H1 (cell line): ENCODE results near the gene PTK6. TPM values are rescaled to one million over a fixed set of nuclear protein-coding genes. Genes with fewer than 3 reads are reported as not detected.

ENCODE experiments used
- CTCF ChIA-PET: fragments of 300-600 bp; sonication (Branson Sonifier 250); formaldehyde crosslinking; loops from one replicate; lab custom pipeline; 2021; ENCODE audit not compliant: partially characterized antibody; lab: Charles Lee
- POLR2A ChIA-PET: fragments of 300-600 bp; sonication (Branson Sonifier 250); formaldehyde crosslinking; loops from one replicate; lab custom pipeline; 2021; ENCODE audit warnings: inconsistent platforms; ENCODE audit not compliant: partially characterized antibody; lab: Charles Lee
- DNase-seq, 2 experiments: peaks; one replicate each; pipeline versions ENCODE4 v3.0.0 to v3.0.0-alpha.2; 2010 to 2022; ENCODE audit warnings: low spot score in 2 of 2, low read depth in 1 of 2, mixed read lengths in 1 of 2
- FAIRE-seq: peaks from 2 replicates; lab custom pipeline; 2011; peaks lifted over from hg19 to GRCh38; lab: Jason Lieb, UNC
- H2AFZ ChIP-seq: 2 replicates; pipeline ENCODE4 v1.8.1; 2012; ENCODE audit warnings: low read length, inconsistent platforms
- H2AK5ac ChIP-seq: 2 replicates; pipeline ENCODE4 v1.6.1; 2013; ENCODE audit warnings: low read depth, low read length
- H2BK120ac ChIP-seq: replicated peaks from 2 replicates; pipeline ENCODE3; 2013; ENCODE audit warnings: low read depth, low read length, inconsistent platforms
- H2BK12ac ChIP-seq: 2 replicates; pipeline ENCODE4 v1.6.1; 2013; ENCODE audit warnings: low read depth, low read length
- H2BK15ac ChIP-seq: 2 replicates; pipeline ENCODE4 v1.6.1; 2013; ENCODE audit warnings: low read length
- H2BK20ac ChIP-seq: 2 replicates; pipeline ENCODE4 v1.6.1; 2013; ENCODE audit warnings: low read length
- H2BK5ac ChIP-seq: 2 replicates; pipeline ENCODE4 v1.6.1; 2013; ENCODE audit warnings: low read depth, low read length
- H3K14ac ChIP-seq: 2 replicates; pipeline ENCODE4 v1.6.1; 2013; ENCODE audit warnings: inconsistent platforms; ENCODE audit not compliant: insufficient read length
- H3K18ac ChIP-seq: 2 replicates; pipeline ENCODE4 v1.6.1; 2013; ENCODE audit warnings: low read length; ENCODE audit errors: extremely low read depth
- H3K23ac ChIP-seq: 2 replicates; pipeline ENCODE4 v1.6.1; 2013; ENCODE audit warnings: inconsistent platforms; ENCODE audit not compliant: insufficient read length
- H3K23me2 ChIP-seq: 2 replicates; pipeline ENCODE4 v1.6.1; 2013; ENCODE audit warnings: low read depth, low read length
- H3K27ac ChIP-seq: 2 replicates; pipeline ENCODE4 v1.6.1; 2011; ENCODE audit warnings: low read depth, low read length, inconsistent platforms
- H3K27me3 ChIP-seq, 4 experiments: replicated peaks in 1 of 4; 1 replicate in 1 of 4; 2 replicates in 3 of 4; pipeline versions ENCODE4 v1.6.1 to v1.8.1; 2011 to 2013; ENCODE audit warnings: low read length in 3 of 4, mild to moderate bottlenecking in 3 of 4, inconsistent platforms in 2 of 4, mixed read lengths in 2 of 4, moderate library complexity in 1 of 4; ENCODE audit not compliant: control insufficient read depth in 3 of 4, insufficient read depth in 3 of 4; ENCODE audit errors: extremely low read depth in 1 of 4
- H3K36me3 ChIP-seq, 4 experiments: 2 replicates each; pipeline versions ENCODE4 v1.6.1 to v1.8.1; 2011 to 2013; ENCODE audit warnings: mild to moderate bottlenecking in 4 of 4, low read length in 3 of 4, moderate library complexity in 2 of 4, control low read depth in 1 of 4, inconsistent platforms in 1 of 4; ENCODE audit not compliant: insufficient read depth in 4 of 4, control insufficient read depth in 2 of 4
- H3K4ac ChIP-seq: replicated peaks from 2 replicates; pipeline ENCODE3; 2013; ENCODE audit warnings: low read length, low read depth, mixed read lengths, inconsistent platforms; ENCODE audit not compliant: insufficient read length
- H3K4me1 ChIP-seq, 4 experiments: replicated peaks in 1 of 4; 1 replicate in 1 of 4; 2 replicates in 3 of 4; pipeline versions ENCODE4 v1.6.1 to v1.8.1; 2011 to 2013; ENCODE audit warnings: low read length in 3 of 4, inconsistent platforms in 2 of 4, mixed read lengths in 1 of 4; ENCODE audit not compliant: insufficient read depth in 4 of 4, control insufficient read depth in 3 of 4
- H3K4me2 ChIP-seq, 2 experiments: 2 replicates each; pipeline versions ENCODE4 v1.6.1 to v1.8.1; 2011 to 2013; ENCODE audit warnings: low read depth in 2 of 2, low read length in 2 of 2, control low read depth in 1 of 2, inconsistent platforms in 1 of 2, mild to moderate bottlenecking in 1 of 2; ENCODE audit not compliant: insufficient read depth in 1 of 2
- H3K4me3 ChIP-seq, 4 experiments: fragments of 200-600, 300-600 bp in 1 of 4; sonication (generic), shearing (Covaris generic), sonication (Bioruptor Twin) in 1 of 4; 2 replicates each; pipeline versions ENCODE4 v1.5.1 to v1.8.1; 2011 to 2016; ENCODE audit warnings: low read length in 4 of 4, low read depth in 3 of 4, control low read depth in 2 of 4, inconsistent platforms in 2 of 4, mild to moderate bottlenecking in 2 of 4, mixed read lengths in 1 of 4, moderate library complexity in 1 of 4; ENCODE audit not compliant: insufficient read depth in 2 of 4; ENCODE audit errors: extremely low read depth in 1 of 4
- H3K56ac ChIP-seq: replicated peaks from 2 replicates; pipeline ENCODE3; 2013; ENCODE audit warnings: low read depth, mild to moderate bottlenecking, mixed read lengths, low read length, inconsistent platforms; ENCODE audit not compliant: insufficient read length
- H3K79me1 ChIP-seq: 2 replicates; pipeline ENCODE4 v1.6.1; 2013; ENCODE audit warnings: low read depth, low read length, control low read depth
- H3K79me2 ChIP-seq, 2 experiments: 2 replicates each; pipeline versions ENCODE4 v1.6.1 to v1.8.1; 2012 to 2013; ENCODE audit warnings: low read length in 2 of 2, mild to moderate bottlenecking in 2 of 2, inconsistent platforms in 1 of 2; ENCODE audit not compliant: insufficient read depth in 2 of 2, control insufficient read depth in 1 of 2
- H3K9ac ChIP-seq, 4 experiments: replicated peaks in 1 of 4; 1 replicate in 1 of 4; 2 replicates in 3 of 4; pipeline versions ENCODE4 v1.6.1 to v1.8.1; 2011 to 2013; ENCODE audit warnings: low read depth in 3 of 4, low read length in 3 of 4, control low read depth in 2 of 4, mild to moderate bottlenecking in 2 of 4, moderate library complexity in 2 of 4, inconsistent platforms in 1 of 4; ENCODE audit errors: extremely low read depth in 1 of 4
- H3K9me3 ChIP-seq, 2 experiments: 2 replicates each; pipeline versions ENCODE4 v1.6.1 to v1.8.1; 2012 to 2013; ENCODE audit warnings: mild to moderate bottlenecking in 2 of 2, moderate library complexity in 2 of 2, control low read depth in 1 of 2, inconsistent platforms in 1 of 2, low read depth in 1 of 2, low read length in 1 of 2, mixed read lengths in 1 of 2; ENCODE audit not compliant: insufficient read depth in 2 of 2
- H4K20me1 ChIP-seq, 2 experiments: replicated peaks in 1 of 2; 2 replicates each; pipeline versions ENCODE3 to v1.8.1; 2011 to 2013; ENCODE audit warnings: inconsistent platforms in 2 of 2, low read length in 2 of 2, mild to moderate bottlenecking in 1 of 2; ENCODE audit not compliant: insufficient read depth in 2 of 2, control insufficient read depth in 1 of 2
- H4K5ac ChIP-seq: 2 replicates; pipeline ENCODE4 v1.6.1; 2013; ENCODE audit warnings: low read length, low read depth, mixed read lengths, inconsistent platforms; ENCODE audit not compliant: insufficient read length
- H4K8ac ChIP-seq: 2 replicates; pipeline ENCODE4 v1.8.0; 2013; ENCODE audit warnings: mild to moderate bottlenecking, moderate library complexity, low read length, inconsistent platforms; ENCODE audit not compliant: insufficient read depth; ENCODE audit errors: extremely low read depth
- H4K91ac ChIP-seq: replicated peaks from 2 replicates; pipeline ENCODE3; 2013; ENCODE audit warnings: low read length, mixed read lengths, inconsistent platforms; ENCODE audit not compliant: insufficient read length
- CHD1 ChIP-seq: IDR thresholded peaks from 2 replicates; pipeline ENCODE4 v1.6.1; 2012; ENCODE audit warnings: low read depth, low read length, improper control_type of control experiment
- EGR1 ChIP-seq: IDR thresholded peaks from 2 replicates; pipeline ENCODE4 v1.6.1; 2011; ENCODE audit warnings: low read depth, low read length, borderline replicate concordance
- JUND ChIP-seq: IDR thresholded peaks from 2 replicates; pipeline ENCODE4 v1.6.1; 2011; ENCODE audit warnings: mild to moderate bottlenecking, improper control_type of control experiment, low read length
- NRF1 ChIP-seq: IDR thresholded peaks from 2 replicates; pipeline ENCODE4 v1.6.1; 2011; ENCODE audit warnings: mild to moderate bottlenecking, low read depth, low read length, improper control_type of control experiment
- POLR2AphosphoS5 ChIP-seq: IDR thresholded peaks from 2 replicates; pipeline ENCODE4 v1.6.1; 2011; ENCODE audit warnings: low read depth, low read length
- TCF12 ChIP-seq: IDR thresholded peaks from 2 replicates; pipeline ENCODE4 v1.6.1; 2011; ENCODE audit warnings: low read depth, mild to moderate bottlenecking, low read length
- TEAD4 ChIP-seq: IDR thresholded peaks from 2 replicates; pipeline ENCODE4 v1.6.1; 2012; ENCODE audit warnings: low read depth, low read length, inconsistent platforms, mixed read lengths
- WGBS, 2 experiments: shearing (Covaris generic) in 1 of 2; methylation state at CpG; one replicate each; pipeline versions ENCODE4 v1.1.6 to v1.1.7; 2013 to 2015; ENCODE audit warnings: low lambda C conversion rate in 2 of 2, mixed read lengths in 2 of 2, inconsistent platforms in 1 of 2, low coverage in 1 of 2, missing lambda C conversion rate in 1 of 2; ENCODE audit not compliant: insufficient replicate concordance in 2 of 2, insufficient coverage in 1 of 2, insufficient read length in 1 of 2; ENCODE audit errors: extremely low coverage in 1 of 2, missing lambda C conversion rate in 1 of 2; 5-methylcytosine and 5-hydroxymethylcytosine counted together
- polyA plus RNA-seq, 7 experiments: library from polyadenylated mRNA; depleted of rRNA in 3 of 7; stranded (reverse) in 5 of 7; unstranded in 2 of 7; fragments of >200 nt in 5 of 7; fragments of 200-250 nt in 2 of 7; gene quantifications; 1 replicate in 5 of 7; 2 replicates in 1 of 7; 4 replicates in 1 of 7; pipeline versions ENCODE4 v1.2.1 to v1.2.3, GENCODE V29; 2011 to 2013; ENCODE audit warnings: missing spikeins in 2 of 7, mixed read lengths in 2 of 7
- total RNA-seq: library from RNA; stranded (reverse); fragmentation: NEBNext Ultra II Directional; extraction: Animal tissue kit (Norgen Biotek cat#: 25700); gene quantifications from 2 replicates; pipeline ENCODE4 v1.2.1, GENCODE V29; 2021
- TF ChIP-seq, protein P1 (sequence below): IDR thresholded peaks from 2 replicates; pipeline ENCODE4 v1.6.1; 2011; ENCODE audit warnings: low read depth, mild to moderate bottlenecking, low read length; ENCODE audit not compliant: insufficient read depth
- TF ChIP-seq, protein P2 (sequence below), 3 experiments: IDR thresholded peaks; 1 replicate in 2 of 3; 2 replicates in 1 of 3; pipeline versions ENCODE4 v1.5.1 to v1.6.1; 2011; ENCODE audit warnings: low read length in 3 of 3, mild to moderate bottlenecking in 3 of 3, inconsistent platforms in 2 of 3, low read depth in 1 of 3, moderate library complexity in 1 of 3; ENCODE audit not compliant: insufficient read depth in 1 of 3; ENCODE audit errors: control extremely low read depth in 1 of 3

Gene PTK6
- total and polyA plus RNA-seq, 2 of the 8 experiments (the other 6 are each of a cell fraction or from before 2014, with no cell fraction given): 0.12 to 0.19 TPM

DNA sequence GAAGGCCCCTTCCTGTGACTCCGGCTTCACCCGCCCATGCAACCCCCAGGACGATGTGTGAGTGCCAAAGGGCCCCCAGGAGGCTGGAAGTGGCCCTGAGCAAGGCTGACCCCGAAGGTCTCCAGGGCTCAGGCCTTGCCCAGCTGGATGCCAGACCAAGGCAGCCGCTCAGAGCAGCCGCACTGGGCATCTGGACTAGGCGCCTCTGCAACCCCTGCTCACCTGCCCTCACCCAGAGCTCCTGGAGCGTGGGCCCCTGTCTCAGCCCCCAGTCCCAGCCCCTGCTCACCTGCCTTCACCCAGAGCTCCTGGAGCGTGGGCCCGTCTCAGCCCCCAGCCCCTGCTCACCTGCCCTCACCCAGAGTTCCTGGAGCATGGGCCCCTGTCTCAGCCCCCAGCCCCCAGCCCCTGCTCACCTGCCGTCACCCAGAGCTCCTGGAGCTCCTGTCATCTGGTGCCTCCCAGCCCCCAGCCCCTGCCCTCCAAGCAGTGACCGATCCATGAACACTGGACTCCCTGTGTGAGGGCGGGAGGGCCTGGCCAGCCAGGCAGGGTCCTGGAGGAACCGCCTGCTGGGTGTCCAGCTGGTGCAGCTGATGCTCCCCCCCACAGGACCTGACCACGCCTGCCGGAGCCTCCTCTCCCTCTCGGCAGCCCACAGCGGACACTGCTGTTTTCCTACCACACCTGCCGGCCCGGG, 9.2 kb upstream of the PTK6 start:
- Histone ChIP-seq H2BK15ac (no peak overlapping the region; the same call in 1 of the 2 replicates), H4K91ac (peak overlapping the region; percentile 40), H3K14ac (no peak overlapping the region), H3K18ac (no peak overlapping the region; the same call in 1 of the 2 replicates), H2AFZ (no peak overlapping the region), H3K9me3 (no peaks in the 10 kb centered on the region), H3K36me3 (no peaks in the 10 kb centered on the region), H4K8ac (no peak overlapping the region; the same call in 1 of the 2 replicates), H3K56ac (no peak overlapping the region), H3K4ac (no peak overlapping the region), H3K9ac (no peak overlapping the region), H3K23ac (no peak overlapping the region), H3K79me2 (no peaks in the 10 kb centered on the region), H4K5ac (no peak overlapping the region), H4K20me1 (no peaks in the 10 kb centered on the region), H3K79me1 (no peaks in the 10 kb centered on the region), H3K27ac (no peak overlapping the region), H3K4me2 (no peak overlapping the region), H2BK5ac (no peak overlapping the region), H2BK12ac (peak overlapping the region; percentile 80; the same call in 1 of the 2 replicates), H3K4me1 (peaks cover 0 to 20% (median 7%) of the 10 kb centered on the region in 4 experiments; a peak in 6 of 7 replicates), H3K27me3 (no peaks in the 10 kb centered on the region), H3K23me2 (no peaks in the 10 kb centered on the region), H2BK20ac (no peak overlapping the region), H2BK120ac (no peak overlapping the region), H2AK5ac (no peak overlapping the region; the same call in 1 of the 2 replicates), H3K4me3 (no peak overlapping the region)
- CTCF ChIA-PET: interaction anchor here (0.7 to 1.5 kb wide), 11 partner anchors 9 to 1178 kb away, joined by 3 to 11 read pairs (median 4); partner anchors contain the start of genes PTK6 and TPD52L2
- DNase-seq (no peak), FAIRE-seq (no peak)
- POLR2A ChIA-PET: interaction anchor here (1.5 to 2.3 kb wide), 3 partner anchors 12 to 25 kb away, joined by 3 to 10 read pairs (median 5); partner anchors contain the start of gene PPDPF
- 87% methylated on average over 16 of the region's 20 CpGs; no CpG with 5 or more reads in 1 of the 2 experiments for WGBS, 2 experiments
- TF ChIP-seq JUND: no peak
- TF ChIP-seq, protein P1, sequence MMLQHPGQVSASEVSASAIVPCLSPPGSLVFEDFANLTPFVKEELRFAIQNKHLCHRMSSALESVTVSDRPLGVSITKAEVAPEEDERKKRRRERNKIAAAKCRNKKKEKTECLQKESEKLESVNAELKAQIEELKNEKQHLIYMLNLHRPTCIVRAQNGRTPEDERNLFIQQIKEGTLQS: no peak
- TF ChIP-seq, protein P2, sequence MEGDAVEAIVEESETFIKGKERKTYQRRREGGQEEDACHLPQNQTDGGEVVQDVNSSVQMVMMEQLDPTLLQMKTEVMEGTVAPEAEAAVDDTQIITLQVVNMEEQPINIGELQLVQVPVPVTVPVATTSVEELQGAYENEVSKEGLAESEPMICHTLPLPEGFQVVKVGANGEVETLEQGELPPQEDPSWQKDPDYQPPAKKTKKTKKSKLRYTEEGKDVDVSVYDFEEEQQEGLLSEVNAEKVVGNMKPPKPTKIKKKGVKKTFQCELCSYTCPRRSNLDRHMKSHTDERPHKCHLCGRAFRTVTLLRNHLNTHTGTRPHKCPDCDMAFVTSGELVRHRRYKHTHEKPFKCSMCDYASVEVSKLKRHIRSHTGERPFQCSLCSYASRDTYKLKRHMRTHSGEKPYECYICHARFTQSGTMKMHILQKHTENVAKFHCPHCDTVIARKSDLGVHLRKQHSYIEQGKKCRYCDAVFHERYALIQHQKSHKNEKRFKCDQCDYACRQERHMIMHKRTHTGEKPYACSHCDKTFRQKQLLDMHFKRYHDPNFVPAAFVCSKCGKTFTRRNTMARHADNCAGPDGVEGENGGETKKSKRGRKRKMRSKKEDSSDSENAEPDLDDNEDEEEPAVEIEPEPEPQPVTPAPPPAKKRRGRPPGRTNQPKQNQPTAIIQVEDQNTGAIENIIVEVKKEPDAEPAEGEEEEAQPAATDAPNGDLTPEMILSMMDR (IDR thresholded peaks at IDR 0.05; ENCODE audit: control extremely low read depth in 1 of 3, insufficient read depth in 1 of 3, low read depth in 1 of 3, low read length in 3 of 3): no peak
- TF ChIP-seq CHD1: no peak
- no peak for TF ChIP-seq NRF1
- no peak for TF ChIP-seq EGR1
- no peak for TF ChIP-seq POLR2AphosphoS5
- TF ChIP-seq TCF12: no peak
- no peak for TF ChIP-seq TEAD4
